Measurements from ENCODE around the gene APOC3. TPM values are rescaled to one million over a fixed set of nuclear protein-coding genes. Genes with fewer than 3 reads are reported as not detected.

The APOC3 gene
- total and polyA plus RNA-seq, 2 of the 4 experiments (the other 2 are of a cell fraction): not detected

DNA sequence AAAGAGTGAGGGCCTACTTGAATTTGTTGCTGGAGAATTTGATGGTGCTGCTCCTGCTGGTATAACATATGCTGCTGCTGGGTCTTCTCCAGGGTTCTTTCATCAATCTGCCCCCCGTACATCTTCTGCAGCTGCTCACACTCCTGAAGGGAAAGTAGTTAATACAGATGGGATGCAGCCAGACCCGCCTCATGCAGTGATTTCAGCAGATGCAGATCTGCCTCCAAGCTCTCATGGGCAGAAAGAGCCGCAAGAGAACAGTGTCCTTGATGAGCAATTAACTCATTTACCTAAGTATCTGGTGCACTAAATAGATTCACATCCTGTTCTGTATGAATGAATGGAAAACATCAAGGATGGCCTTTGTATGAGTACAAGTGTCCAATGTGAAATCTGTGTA lies 32.5 kb downstream of the APOC3 start:
- no peak overlapping the region for H3K4me2 ChIP-seq (ENCODE audit: low read depth, low read length)
- no peak overlapping the region for H2AK5ac ChIP-seq (ENCODE audit: low read depth, low read length)
- H3K36me3 ChIP-seq (ENCODE audit: control insufficient read depth, insufficient read depth, low read length): peaks cover 42% of the 10 kb centered on the region
- no peak overlapping the region for H3K18ac ChIP-seq (ENCODE audit: low read depth, low read length)
- no peak overlapping the region for H3K9ac ChIP-seq (ENCODE audit: low read depth, low read length)
- ATAC-seq (ENCODE audit: low read depth) (no peak), DNase-seq (no peak)
- dilution Hi-C loops (cut with HindIII; ENCODE audit: low sequenced_read_pairs, unreplicated experiment) (no loop called here), in situ Hi-C loops (cut with MboI; ENCODE audit: low sequenced_read_pairs) (no loop called here), intact Hi-C loops (cut with micrococcal nuclease) (no loop called here)
- no TSS peak for BruUV-seq (replicated peaks)
- H3K4me3 ChIP-seq (ENCODE audit: insufficient read depth, low read depth, low read length): no peak overlapping the region
- no peak overlapping the region for H2BK15ac ChIP-seq (ENCODE audit: low read depth, low read length)
- H3K9me3 ChIP-seq (ENCODE audit: control insufficient read depth, insufficient read depth, low read length): no peaks in the 10 kb centered on the region
- no peaks in the 10 kb centered on the region for H3K27me3 ChIP-seq (ENCODE audit: control insufficient read depth, insufficient read depth, low read length)
- H4K91ac ChIP-seq (ENCODE audit: insufficient read depth, low read depth, low read length): no peak overlapping the region
- no peak overlapping the region for H3K23ac ChIP-seq (ENCODE audit: low read depth, low read length)
- H2AFZ ChIP-seq (replicated peaks; ENCODE audit: low read length, poor library complexity): no peak overlapping the region
- H3K27ac ChIP-seq (ENCODE audit: insufficient read depth, low read length): no peak overlapping the region
- H3K79me1 ChIP-seq (ENCODE audit: low read depth in 1 of 2, low read length in 2 of 2): no peaks in the 10 kb centered on the region
- CTCF ChIA-PET: interaction anchor here (0.6 to 1.9 kb wide), 3 partner anchors 19 to 71 kb away, joined by 3 to 5 read pairs (median 5); partner anchors contain the start of gene APOA5
- POLR2A ChIA-PET (ENCODE audit: unreplicated experiment): no interaction called here
- H3K4me1 ChIP-seq (ENCODE audit: control insufficient read depth, insufficient read depth, low read length): peaks cover 19% of the 10 kb centered on the region
- H4K20me1 ChIP-seq (ENCODE audit: insufficient read depth, low read length): no peaks in the 10 kb centered on the region; the same call in 1 of the 2 replicates
- WGBS, 2 experiments (ENCODE audit: extremely low coverage in 2 of 2, insufficient read length in 1 of 2): no CpG with 5 or more reads among the region's 3 CpGs
- H2AK9ac ChIP-seq (replicated peaks; ENCODE audit: low read depth, low read length, poor library complexity): no peak overlapping the region
- H3K14ac ChIP-seq (replicated peaks; ENCODE audit: low read depth, low read length): peak overlapping the region; percentile 40; the same call in 1 of the 2 replicates
- H2BK20ac ChIP-seq (ENCODE audit: low read depth, low read length): no peak overlapping the region
- no peak overlapping the region for H3K56ac ChIP-seq (ENCODE audit: extremely low read depth, insufficient read depth, low read length)
- TF ChIP-seq FOS (IDR thresholded peaks at IDR 0.05; ENCODE audit: low read depth, low read length) (no peak), MAZ (IDR thresholded peaks at IDR 0.05; ENCODE audit: borderline replicate concordance, low read depth, low read length) (no peak), RCOR1 (IDR thresholded peaks at IDR 0.05; ENCODE audit: insufficient replicate concordance, low read length) (no peak), ELK1 (IDR thresholded peaks at IDR 0.05; ENCODE audit: borderline replicate concordance, low read depth, low read length) (no peak), MXI1 (IDR thresholded peaks at IDR 0.05; ENCODE audit: borderline replicate concordance, low read depth, low read length) (no peak), CTCF (conservative IDR thresholded peaks at IDR 0.05; ENCODE audit: low read depth, low read length) (no peak), CEBPB (IDR thresholded peaks at IDR 0.05; ENCODE audit: low read depth, low read length) (no peak)
- TF ChIP-seq, protein P1, sequence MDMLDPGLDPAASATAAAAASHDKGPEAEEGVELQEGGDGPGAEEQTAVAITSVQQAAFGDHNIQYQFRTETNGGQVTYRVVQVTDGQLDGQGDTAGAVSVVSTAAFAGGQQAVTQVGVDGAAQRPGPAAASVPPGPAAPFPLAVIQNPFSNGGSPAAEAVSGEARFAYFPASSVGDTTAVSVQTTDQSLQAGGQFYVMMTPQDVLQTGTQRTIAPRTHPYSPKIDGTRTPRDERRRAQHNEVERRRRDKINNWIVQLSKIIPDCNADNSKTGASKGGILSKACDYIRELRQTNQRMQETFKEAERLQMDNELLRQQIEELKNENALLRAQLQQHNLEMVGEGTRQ (IDR thresholded peaks at IDR 0.05; ENCODE audit: low read depth, low read length): no peak
- H3K9me1 ChIP-seq (ENCODE audit: insufficient read depth, low read length): peaks cover 19% of the 10 kb centered on the region
- no peak overlapping the region for H4K5ac ChIP-seq (ENCODE audit: low read depth, low read length)
- H2BK120ac ChIP-seq (ENCODE audit: low read depth, low read length): no peak overlapping the region
- H2BK5ac ChIP-seq (ENCODE audit: low read depth, low read length, poor library complexity, severe bottlenecking): no peak overlapping the region
- H4K8ac ChIP-seq (ENCODE audit: low read depth in 2 of 2, low read length in 2 of 2): no peak overlapping the region
- no peak overlapping the region for H3K4ac ChIP-seq (ENCODE audit: low read depth, low read length)
